ENCODE data around the gene SDHAF2. TPM values are rescaled to one million over a fixed set of nuclear protein-coding genes. Genes with fewer than 3 reads are reported as not detected.

SDHAF2 gene
- total RNA-seq, 4 donors from 2014 or later, result 32.1 to 84.4 (median 53.8) TPM

DNA sequence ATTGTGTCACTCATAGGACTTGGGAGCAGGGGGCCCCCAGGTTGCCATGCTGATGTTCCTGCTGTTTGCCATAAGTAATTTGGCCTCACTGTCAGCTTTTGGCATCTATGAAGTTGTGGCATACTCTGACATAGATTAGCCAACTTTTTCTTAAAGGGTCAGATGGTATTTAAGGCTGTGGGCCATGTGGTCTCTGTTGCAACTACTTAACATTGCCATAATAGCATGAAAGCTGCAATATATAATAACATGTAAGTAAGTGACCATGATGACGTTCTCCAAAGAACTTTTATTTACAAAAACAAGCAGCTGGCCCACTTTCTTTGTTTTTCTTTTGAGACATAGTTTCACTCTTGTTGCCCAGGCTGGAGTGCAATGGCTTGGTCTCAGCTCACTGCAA, 39.8 kb upstream of the SDHAF2 start:
- DNase-seq (no peak), ATAC-seq (no peak)
- in situ Hi-C loops (cut with MboI; ENCODE audit: low sequenced_read_pairs in 4 of 4), result no loop called here
- intact Hi-C loops (cut with DNase I; ENCODE audit: low total_unique reads), result no loop called here
- no peaks in the 10 kb centered on the region for H3K9me3 ChIP-seq
- H3K36me3 ChIP-seq, result peaks cover 0 to 12% of the 10 kb centered on the region in 2 donors
- H3K27me3 ChIP-seq, result no peaks in the 10 kb centered on the region
- no peak overlapping the region for H3K4me3 ChIP-seq
- no peak for TF ChIP-seq POLR2A (IDR thresholded peaks at IDR 0.05)
- TF ChIP-seq, protein P1, sequence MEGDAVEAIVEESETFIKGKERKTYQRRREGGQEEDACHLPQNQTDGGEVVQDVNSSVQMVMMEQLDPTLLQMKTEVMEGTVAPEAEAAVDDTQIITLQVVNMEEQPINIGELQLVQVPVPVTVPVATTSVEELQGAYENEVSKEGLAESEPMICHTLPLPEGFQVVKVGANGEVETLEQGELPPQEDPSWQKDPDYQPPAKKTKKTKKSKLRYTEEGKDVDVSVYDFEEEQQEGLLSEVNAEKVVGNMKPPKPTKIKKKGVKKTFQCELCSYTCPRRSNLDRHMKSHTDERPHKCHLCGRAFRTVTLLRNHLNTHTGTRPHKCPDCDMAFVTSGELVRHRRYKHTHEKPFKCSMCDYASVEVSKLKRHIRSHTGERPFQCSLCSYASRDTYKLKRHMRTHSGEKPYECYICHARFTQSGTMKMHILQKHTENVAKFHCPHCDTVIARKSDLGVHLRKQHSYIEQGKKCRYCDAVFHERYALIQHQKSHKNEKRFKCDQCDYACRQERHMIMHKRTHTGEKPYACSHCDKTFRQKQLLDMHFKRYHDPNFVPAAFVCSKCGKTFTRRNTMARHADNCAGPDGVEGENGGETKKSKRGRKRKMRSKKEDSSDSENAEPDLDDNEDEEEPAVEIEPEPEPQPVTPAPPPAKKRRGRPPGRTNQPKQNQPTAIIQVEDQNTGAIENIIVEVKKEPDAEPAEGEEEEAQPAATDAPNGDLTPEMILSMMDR (IDR thresholded peaks at IDR 0.05 in 4 of 5, conservative IDR thresholded peaks at IDR 0.05 in 1 of 5), result no peak
- no peak overlapping the region for H3K27ac ChIP-seq
- peaks cover 15 to 18% of the 10 kb centered on the region in 2 donors for H3K4me1 ChIP-seq

DNA sequence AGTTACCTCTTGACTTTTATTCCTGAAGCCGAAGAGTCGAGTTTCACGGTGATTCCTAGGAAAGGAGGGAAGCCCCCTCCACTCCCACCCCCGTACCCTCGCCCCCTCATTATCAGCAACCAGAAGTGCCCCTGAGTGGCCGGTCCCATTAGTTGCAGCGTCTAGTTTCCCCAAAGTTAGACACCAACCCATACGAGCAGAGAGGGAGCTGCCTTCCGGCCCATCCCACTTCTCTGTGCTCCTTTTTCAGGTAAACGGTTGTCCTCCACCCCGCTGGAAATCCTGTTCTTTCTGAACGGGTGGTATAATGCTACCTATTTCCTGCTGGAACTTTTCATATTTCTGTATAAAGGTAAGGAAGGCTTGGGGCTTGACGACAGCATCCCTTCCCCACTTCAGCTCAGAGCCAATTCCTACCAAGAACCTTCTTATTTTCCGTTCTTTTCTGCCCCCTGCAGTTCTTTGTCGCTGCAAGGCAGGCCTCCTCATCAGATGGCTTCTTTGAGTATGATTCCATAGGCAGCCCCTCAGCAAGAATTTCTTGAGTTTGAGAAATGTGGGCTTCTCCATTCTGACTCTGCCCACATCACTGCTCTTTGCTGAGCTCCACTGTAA, 36.8 kb upstream of the SDHAF2 start:
- H3K4me1 ChIP-seq, result peaks cover 9 to 18% of the 10 kb centered on the region in 2 donors
- ATAC-seq, result peak in 1 of 2 donors; percentile 37
- peak overlapping the region; percentile 76 to 89 (median 86) for H3K27ac ChIP-seq
- H3K27me3 ChIP-seq, result no peaks in the 10 kb centered on the region
- in situ Hi-C loops (cut with MboI; ENCODE audit: low sequenced_read_pairs in 4 of 4), result no loop called here
- H3K4me3 ChIP-seq, result peak overlapping the region; percentile 89 to 93 (median 92)
- peaks cover 0 to 32% of the 10 kb centered on the region in 2 donors for H3K36me3 ChIP-seq
- no peaks in the 10 kb centered on the region for H3K9me3 ChIP-seq
- TF ChIP-seq, protein P1 (IDR thresholded peaks at IDR 0.05 in 4 of 5, conservative IDR thresholded peaks at IDR 0.05 in 1 of 5), result no peak
- no peak for TF ChIP-seq POLR2A (IDR thresholded peaks at IDR 0.05)
- no peak for DNase-seq
- intact Hi-C loops (cut with DNase I; ENCODE audit: low total_unique reads), result loop anchor here (1.0 kb wide), 1 partner anchor 37 kb away; the partner anchor contains the start of gene SDHAF2

DNA sequence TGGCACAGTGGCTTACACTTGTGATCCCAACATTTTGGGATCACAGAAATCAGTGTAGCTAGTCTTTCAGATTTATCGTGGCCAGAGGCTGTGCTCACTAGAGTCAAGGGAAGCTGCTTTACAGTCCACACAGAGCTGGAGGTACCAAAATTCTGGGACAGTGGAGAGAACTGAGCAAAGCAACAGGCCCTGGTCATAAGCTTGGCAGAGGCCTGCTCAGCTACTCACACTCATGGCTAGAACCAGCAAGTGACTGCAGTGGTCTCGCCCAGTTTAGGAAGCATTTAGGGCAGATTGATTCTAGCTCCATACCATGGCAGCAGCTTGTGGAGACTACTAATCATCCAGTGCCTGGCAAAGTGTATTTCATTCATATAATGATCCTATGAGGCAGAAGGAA, 28.8 kb upstream of the SDHAF2 start:
- intact Hi-C loops (cut with DNase I; ENCODE audit: low total_unique reads) (no loop called here), in situ Hi-C loops (cut with MboI; ENCODE audit: low sequenced_read_pairs in 4 of 4) (no loop called here)
- TF ChIP-seq, protein P1 (IDR thresholded peaks at IDR 0.05 in 4 of 5, conservative IDR thresholded peaks at IDR 0.05 in 1 of 5), result no peak
- TF ChIP-seq POLR2A (IDR thresholded peaks at IDR 0.05), result no peak
- no peaks in the 10 kb centered on the region for H3K27me3 ChIP-seq
- H3K4me1 ChIP-seq, result peaks cover 3 to 8% of the 10 kb centered on the region in 2 donors
- no peaks in the 10 kb centered on the region for H3K9me3 ChIP-seq
- ATAC-seq (no peak), DNase-seq (no peak)
- no peak overlapping the region for H3K4me3 ChIP-seq
- no peak overlapping the region for H3K27ac ChIP-seq
- peaks cover 0 to 56% of the 10 kb centered on the region in 2 donors for H3K36me3 ChIP-seq

DNA sequence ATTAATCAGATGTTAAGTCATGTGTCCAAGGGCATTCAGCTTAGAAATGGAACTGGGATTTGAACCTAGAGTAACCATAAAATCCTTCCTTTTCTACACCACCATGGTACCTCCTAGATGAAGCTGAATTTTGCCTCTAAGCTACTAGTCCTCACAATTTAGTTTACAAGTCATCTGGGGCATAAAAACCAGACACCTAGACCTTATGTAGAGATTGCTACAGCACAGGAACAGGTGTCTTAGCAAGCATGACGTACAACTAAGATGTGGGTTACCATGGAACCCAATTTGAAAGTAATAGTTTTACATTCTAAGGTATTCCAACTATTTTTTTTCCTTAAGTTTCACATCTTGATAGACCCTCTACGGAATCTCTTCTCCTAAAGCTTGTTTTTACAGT, 28.4 kb upstream of the SDHAF2 start:
- Histone ChIP-seq H3K4me1 (peaks cover 4 to 8% of the 10 kb centered on the region in 2 donors), H3K36me3 (peaks cover 0 to 57% of the 10 kb centered on the region in 2 donors), H3K4me3 (no peak overlapping the region), H3K9me3 (no peaks in the 10 kb centered on the region), H3K27me3 (no peaks in the 10 kb centered on the region), H3K27ac (no peak overlapping the region)
- ATAC-seq (no peak), DNase-seq (no peak)
- in situ Hi-C loops (cut with MboI; ENCODE audit: low sequenced_read_pairs in 4 of 4) (no loop called here), intact Hi-C loops (cut with DNase I; ENCODE audit: low total_unique reads) (no loop called here)
- TF ChIP-seq, protein P1 (IDR thresholded peaks at IDR 0.05 in 4 of 5, conservative IDR thresholded peaks at IDR 0.05 in 1 of 5), result no peak
- TF ChIP-seq POLR2A (IDR thresholded peaks at IDR 0.05), result no peak

Data from gastrocnemius medialis (tissue), 4 donors.